GM20000 (cell line): ENCODE data around the gene MUC15.

Source experiments
- DNase-seq: peaks from one replicate; pipeline ENCODE4 v3.0.0; 2012; ENCODE audit warnings: low spot score
- CTCF ChIP-seq: IDR thresholded peaks from 2 replicates; pipeline ENCODE4 v1.5.1; 2012; ENCODE audit warnings: mild to moderate bottlenecking, control low read depth; ENCODE audit errors: extremely low read depth, missing control alignments

The MUC15 gene

GRCh38 chr11:26550022-26550421, 22.0 kb downstream of the MUC15 start:
- no peak for TF ChIP-seq CTCF
- DNase-seq, result no peak

GRCh38 chr11:26549176-26549575, 22.9 kb downstream of the MUC15 start:
- TF ChIP-seq CTCF, result no peak
- DNase-seq, result no peak

GRCh38 chr11:26541870-26542269, 30.2 kb downstream of the MUC15 start:
- no peak for TF ChIP-seq CTCF
- no peak for DNase-seq

GRCh38 chr11:26539517-26539916, 32.5 kb downstream of the MUC15 start:
- no peak for TF ChIP-seq CTCF
- no peak for DNase-seq

GRCh38 chr11:26537341-26537740, 34.7 kb downstream of the MUC15 start:
- DNase-seq, result no peak
- no peak for TF ChIP-seq CTCF

- no peak for DNase-seq
- no peak for TF ChIP-seq CTCF
Observed at GRCh38 chr11:26527685-26528084, 44.4 kb downstream of the MUC15 start.

GRCh38 chr11:26522912-26523610, 49.0 kb downstream of the MUC15 start:
- DNase-seq, result no peak

More at GRCh38 chr11:26522912-26523610, 49.0 kb downstream of the MUC15 start:
- no peak for TF ChIP-seq CTCF
